Measurements from ENCODE around the gene ALPK1.
"Not testable (repeated sequence)": the region's sequence is repeated elsewhere in the genome, so short reads cannot be mapped to it uniquely, and the experiment has no call there.

The ALPK1 gene

DNA sequence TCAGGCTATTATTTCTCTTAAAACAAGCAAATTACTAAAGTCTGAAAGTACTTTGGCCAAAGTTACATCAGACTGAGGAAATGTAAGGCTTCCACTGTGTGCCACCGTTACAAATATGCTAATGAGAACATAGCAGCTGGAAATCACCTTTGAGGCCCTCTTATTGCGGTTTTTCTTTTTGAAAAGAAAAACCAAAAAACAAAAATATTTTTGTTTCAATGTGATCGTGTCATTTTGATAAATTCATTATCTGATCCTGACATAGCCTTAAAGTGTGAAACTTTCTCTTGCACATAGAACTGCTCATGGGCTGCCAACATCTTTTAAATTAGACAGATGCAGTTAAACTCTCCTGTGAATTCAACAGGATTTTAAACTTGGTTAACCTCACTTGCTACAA, 8.7 kb upstream of the ALPK1 start:
- H3K4me3 ChIP-seq (ENCODE audit: low read length) = no peak overlapping the region
- peaks cover 8% of the 10 kb centered on the region for H3K4me1 ChIP-seq (ENCODE audit: control insufficient read depth, insufficient read depth, low read length)
- H3K27me3 ChIP-seq (ENCODE audit: control insufficient read depth, insufficient read depth, low read length) = no peaks in the 10 kb centered on the region
- H3K36me3 ChIP-seq (ENCODE audit: control insufficient read depth, insufficient read depth, low read length) = no peaks in the 10 kb centered on the region
- H3K9me3 ChIP-seq (ENCODE audit: control insufficient read depth, low read length) = no peaks in the 10 kb centered on the region
- no peak overlapping the region for H3K9ac ChIP-seq (ENCODE audit: low read length)

DNA sequence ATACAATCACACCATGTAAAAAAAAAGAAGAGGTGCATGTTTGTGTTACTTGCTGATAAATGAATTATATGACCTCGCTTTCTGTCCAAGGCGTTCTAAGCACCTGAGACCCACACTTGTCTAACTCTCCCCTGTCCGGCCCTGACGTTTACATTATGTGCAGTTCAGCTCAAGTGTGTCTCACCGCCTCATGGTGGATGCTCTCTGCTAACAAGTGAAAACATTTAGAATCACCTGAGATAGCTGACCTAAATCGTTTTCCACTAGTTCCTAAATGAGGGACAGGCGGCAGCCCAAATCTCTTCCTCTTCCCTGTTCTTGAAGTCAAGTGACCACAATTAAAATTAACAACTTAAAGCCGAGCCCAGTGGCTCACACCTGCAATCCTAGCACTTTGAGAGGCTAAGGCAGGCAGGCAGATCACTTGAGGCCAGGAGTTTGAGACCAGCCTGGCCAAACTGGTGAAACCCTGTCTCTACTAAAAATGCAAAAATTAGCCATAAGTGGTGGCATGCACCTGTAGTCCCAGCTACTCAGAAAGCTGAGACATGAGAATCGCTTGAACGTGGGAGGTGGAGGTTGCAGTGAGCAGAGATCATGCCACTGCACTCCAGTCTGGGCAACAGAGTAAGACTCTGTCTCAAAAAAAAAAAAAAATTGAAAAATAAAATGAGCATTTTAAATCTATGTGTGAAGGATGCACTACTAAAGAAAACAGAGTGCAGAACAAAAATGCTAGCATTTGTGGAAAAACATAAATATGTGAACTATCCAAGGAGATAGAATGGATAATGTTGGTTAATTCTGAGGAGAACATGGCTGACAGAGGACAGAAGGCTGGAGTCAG, 7.5 kb upstream of the ALPK1 start:
- Histone ChIP-seq H3K4me3 (ENCODE audit: low read length) (no peak overlapping the region), H3K9me3 (ENCODE audit: control insufficient read depth, low read length) (no peaks in the 10 kb centered on the region), H3K27me3 (ENCODE audit: control insufficient read depth, insufficient read depth, low read length) (no peaks in the 10 kb centered on the region), H3K4me1 (ENCODE audit: control insufficient read depth, insufficient read depth, low read length) (no peaks in the 10 kb centered on the region), H3K36me3 (ENCODE audit: control insufficient read depth, insufficient read depth, low read length) (no peaks in the 10 kb centered on the region), H3K9ac (ENCODE audit: low read length) (no peak overlapping the region)

DNA sequence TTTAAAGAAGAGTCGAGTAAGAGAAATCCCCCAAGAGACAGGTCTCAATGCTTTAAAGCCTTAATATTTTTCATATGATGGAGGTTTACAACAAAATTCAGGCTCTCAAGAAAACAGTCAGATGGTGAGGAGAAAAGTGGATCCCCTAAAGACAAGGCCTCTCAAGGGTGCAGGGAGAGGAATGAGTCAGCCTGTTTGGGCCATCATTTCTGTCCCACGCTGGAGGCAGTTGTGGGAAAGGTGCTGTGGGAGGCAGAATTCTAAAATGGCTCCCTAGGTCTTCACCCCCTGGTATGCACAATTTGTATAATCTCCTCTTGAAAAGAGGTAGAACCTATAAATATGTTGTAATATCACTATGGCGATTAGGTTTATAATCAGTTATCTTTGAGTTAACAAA, 6.8 kb upstream of the ALPK1 start:
- Histone ChIP-seq H3K9me3 (ENCODE audit: control insufficient read depth, low read length) (no peaks in the 10 kb centered on the region), H3K27me3 (ENCODE audit: control insufficient read depth, insufficient read depth, low read length) (no peaks in the 10 kb centered on the region), H3K4me3 (ENCODE audit: low read length) (no peak overlapping the region), H3K36me3 (ENCODE audit: control insufficient read depth, insufficient read depth, low read length) (no peaks in the 10 kb centered on the region), H3K4me1 (ENCODE audit: control insufficient read depth, insufficient read depth, low read length) (no peaks in the 10 kb centered on the region), H3K9ac (ENCODE audit: low read length) (no peak overlapping the region)

DNA sequence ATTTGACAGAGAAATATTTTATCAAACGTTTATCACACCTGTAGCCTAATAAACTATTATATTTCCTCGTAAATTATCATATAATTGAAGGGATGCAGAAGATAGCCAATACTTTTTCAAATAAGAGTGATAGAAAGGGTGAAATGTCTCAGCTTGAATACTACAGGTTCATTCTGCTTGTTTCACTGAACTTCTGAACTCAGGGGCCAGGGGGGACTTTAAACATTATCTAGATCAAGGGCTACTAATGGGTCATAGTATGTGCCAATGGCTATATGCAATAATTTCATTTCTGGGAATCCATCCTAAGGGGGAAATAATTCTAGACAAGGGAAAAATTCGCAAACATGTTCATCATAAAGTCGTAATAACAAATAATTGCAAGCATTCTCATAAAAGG, 2.6 kb downstream of the ALPK1 start:
- Histone ChIP-seq H3K4me1 (ENCODE audit: control insufficient read depth, insufficient read depth, low read length) (no peaks in the 10 kb centered on the region), H3K9ac (ENCODE audit: low read length) (no peak overlapping the region), H3K36me3 (ENCODE audit: control insufficient read depth, insufficient read depth, low read length) (no peaks in the 10 kb centered on the region), H3K4me3 (ENCODE audit: low read length) (no peak overlapping the region), H3K27me3 (ENCODE audit: control insufficient read depth, insufficient read depth, low read length) (no peaks in the 10 kb centered on the region), H3K9me3 (ENCODE audit: control insufficient read depth, low read length) (no peaks in the 10 kb centered on the region)

DNA sequence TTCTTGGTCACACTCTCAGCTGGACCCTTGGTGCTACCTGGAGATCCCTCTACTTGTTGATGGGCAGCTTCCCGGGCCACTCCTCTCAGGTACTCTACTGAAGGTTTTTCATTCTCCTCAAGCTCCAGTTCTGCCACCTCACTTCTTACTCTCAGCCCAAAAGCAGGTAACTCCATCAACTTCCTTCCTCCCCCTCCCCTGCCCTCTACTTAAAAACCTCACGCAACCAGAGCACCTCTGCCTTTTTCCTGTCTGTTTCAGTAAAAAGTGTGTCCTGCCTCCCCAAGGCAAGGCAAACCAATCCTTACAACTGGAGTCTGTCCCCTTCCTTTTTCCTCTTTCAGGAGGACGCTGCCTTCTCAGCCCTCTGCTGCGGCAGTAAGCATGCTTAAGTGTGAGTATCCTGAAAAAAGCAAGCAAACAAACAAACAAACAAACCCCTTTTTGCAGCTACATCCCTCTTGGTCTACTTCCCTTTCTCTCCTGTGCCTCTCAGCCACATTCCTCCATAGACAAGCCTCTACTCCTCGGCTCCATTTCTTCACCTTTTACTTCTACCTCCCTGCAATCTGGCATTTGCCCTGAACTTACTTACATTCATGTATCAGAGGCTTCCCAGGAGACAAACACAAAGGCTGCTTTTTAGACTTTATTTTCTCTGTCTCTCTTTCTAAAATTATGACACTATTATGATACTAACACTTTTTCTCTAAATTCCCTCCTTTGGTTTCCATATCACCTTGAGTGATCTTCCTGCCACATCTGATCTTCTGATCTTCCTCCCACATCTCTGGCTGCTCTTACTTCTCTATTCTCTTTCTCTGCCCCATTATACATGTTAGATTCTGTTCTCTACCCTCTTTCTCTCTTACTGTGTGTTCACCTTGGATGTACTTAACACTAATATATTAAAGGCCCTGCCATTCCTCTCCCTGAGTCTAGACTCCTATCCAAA, 5.4 kb downstream of the ALPK1 start:
- Histone ChIP-seq H3K4me1 (ENCODE audit: control insufficient read depth, insufficient read depth, low read length) (no peaks in the 10 kb centered on the region), H3K4me3 (ENCODE audit: low read length) (no peak overlapping the region), H3K36me3 (ENCODE audit: control insufficient read depth, insufficient read depth, low read length) (no peaks in the 10 kb centered on the region), H3K27me3 (ENCODE audit: control insufficient read depth, insufficient read depth, low read length) (no peaks in the 10 kb centered on the region), H3K9me3 (ENCODE audit: control insufficient read depth, low read length) (no peaks in the 10 kb centered on the region), H3K9ac (ENCODE audit: low read length) (no peak overlapping the region)

DNA sequence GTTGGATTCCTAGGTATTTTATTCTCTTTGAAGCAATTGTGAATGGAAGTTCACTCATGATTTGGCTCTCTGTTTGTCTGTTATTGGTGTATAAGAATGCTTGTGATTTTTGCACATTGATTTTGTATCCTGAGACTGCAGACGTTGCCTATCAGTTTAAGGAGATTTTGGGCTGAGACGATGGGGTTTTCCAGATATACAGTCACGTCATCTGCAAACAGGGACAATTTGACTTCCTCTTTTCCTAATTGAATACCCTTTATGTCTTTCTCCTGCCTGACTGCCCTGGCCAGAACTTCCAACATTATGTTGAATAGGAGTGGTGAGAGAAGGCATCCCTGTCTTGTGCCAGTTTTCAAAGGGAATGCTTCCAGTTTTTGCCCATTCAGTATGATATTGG, 8.3 kb downstream of the ALPK1 start:
- not testable (repeated sequence) for H3K4me3 ChIP-seq (ENCODE audit: low read length); H3K9ac ChIP-seq (ENCODE audit: low read length); H3K4me1 ChIP-seq (ENCODE audit: control insufficient read depth, insufficient read depth, low read length); H3K9me3 ChIP-seq (ENCODE audit: control insufficient read depth, low read length); H3K36me3 ChIP-seq (ENCODE audit: control insufficient read depth, insufficient read depth, low read length); H3K27me3 ChIP-seq (ENCODE audit: control insufficient read depth, insufficient read depth, low read length)

DNA sequence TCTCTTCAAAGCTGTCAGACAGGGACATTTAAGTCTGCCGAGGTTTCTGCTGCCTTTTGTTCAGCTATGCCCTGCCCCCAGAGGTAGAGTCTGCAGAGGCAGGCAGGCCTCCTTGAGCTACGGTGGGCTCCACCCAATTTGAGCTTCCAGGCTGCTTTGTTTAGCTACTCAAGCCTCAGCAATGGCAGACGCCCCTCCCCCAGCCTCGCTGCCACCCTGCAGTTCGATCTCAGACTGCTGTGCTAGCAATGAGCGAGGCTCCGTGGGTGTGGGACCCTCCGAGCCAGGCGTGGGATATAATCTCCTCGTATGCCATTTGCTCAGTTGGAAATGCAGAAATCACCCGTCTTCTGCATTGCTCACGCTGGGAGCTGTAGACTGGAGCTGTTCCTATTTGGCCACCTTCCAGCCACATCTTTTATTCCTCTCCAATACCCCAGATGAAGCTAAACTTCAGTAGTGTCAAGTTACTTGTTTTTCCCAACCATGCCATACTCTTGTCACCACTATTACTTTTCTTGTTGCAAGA, 12.2 kb downstream of the ALPK1 start:
- not testable (repeated sequence) for H3K4me3 ChIP-seq (ENCODE audit: low read length); H3K4me1 ChIP-seq (ENCODE audit: control insufficient read depth, insufficient read depth, low read length); H3K9ac ChIP-seq (ENCODE audit: low read length)

DNA sequence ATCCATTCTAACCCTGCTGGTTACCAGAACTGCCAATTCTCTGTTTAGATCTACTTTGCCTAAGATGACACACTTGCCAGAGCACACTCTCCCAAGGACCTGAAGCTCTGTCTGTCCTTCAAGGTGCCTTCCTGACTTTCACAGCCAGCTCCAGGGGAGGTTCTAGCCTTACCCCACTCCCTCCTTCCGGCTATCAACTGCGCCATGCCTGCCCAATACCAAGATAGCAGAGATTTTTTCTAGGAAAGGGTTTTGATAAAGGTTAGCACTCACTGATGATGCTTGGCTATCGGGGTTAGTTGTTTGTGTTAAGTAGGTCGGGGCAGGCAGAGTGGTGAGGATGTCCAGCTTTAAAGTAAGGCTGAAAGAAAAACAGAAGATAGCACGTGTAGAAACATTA, 14.3 kb downstream of the ALPK1 start:
- Histone ChIP-seq H3K4me1 (ENCODE audit: control insufficient read depth, insufficient read depth, low read length) (no peaks in the 10 kb centered on the region), H3K27me3 (ENCODE audit: control insufficient read depth, insufficient read depth, low read length) (no peaks in the 10 kb centered on the region), H3K9me3 (ENCODE audit: control insufficient read depth, low read length) (no peaks in the 10 kb centered on the region), H3K9ac (ENCODE audit: low read length) (no peak overlapping the region), H3K36me3 (ENCODE audit: control insufficient read depth, insufficient read depth, low read length) (no peaks in the 10 kb centered on the region), H3K4me3 (ENCODE audit: low read length) (no peak overlapping the region)

More for the DNA sequence above, 12.2 kb downstream of the ALPK1 start:
- H3K27me3 ChIP-seq (ENCODE audit: control insufficient read depth, insufficient read depth, low read length); H3K9me3 ChIP-seq (ENCODE audit: control insufficient read depth, low read length); H3K36me3 ChIP-seq (ENCODE audit: control insufficient read depth, insufficient read depth, low read length): not testable (repeated sequence)

DNA sequence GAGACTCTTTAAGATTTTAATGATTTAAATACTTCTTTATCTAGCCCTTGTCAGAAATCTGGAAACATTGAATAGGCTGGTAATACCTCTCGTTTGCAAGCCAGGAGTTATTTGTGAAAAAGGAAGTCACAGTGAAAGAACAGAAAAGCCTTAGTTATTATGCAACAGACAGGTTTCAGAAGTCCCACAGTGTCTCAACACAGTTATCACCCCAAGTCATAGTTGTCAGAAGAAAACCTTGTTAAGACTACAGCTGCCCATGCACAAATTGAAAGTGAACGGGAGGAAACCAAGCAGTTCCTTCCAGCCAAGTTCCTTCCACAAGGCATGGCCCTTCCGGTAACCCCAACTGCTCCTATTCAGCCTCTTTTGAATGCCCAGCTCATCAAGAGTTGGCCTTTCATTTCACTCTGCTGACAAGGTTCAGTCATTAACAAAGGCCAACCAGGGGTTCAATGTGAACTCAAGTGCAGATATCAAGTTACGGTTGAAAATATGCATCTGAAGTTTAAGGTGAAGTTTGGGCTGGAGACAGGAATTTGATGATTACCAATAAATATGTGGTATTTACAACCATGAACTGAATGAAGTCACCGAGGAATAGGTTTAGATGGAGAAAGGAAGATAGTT, 15.6 kb downstream of the ALPK1 start:
- Histone ChIP-seq H3K36me3 (ENCODE audit: control insufficient read depth, insufficient read depth, low read length) (no peaks in the 10 kb centered on the region), H3K9me3 (ENCODE audit: control insufficient read depth, low read length) (no peaks in the 10 kb centered on the region), H3K9ac (ENCODE audit: low read length) (no peak overlapping the region), H3K27me3 (ENCODE audit: control insufficient read depth, insufficient read depth, low read length) (no peaks in the 10 kb centered on the region), H3K4me3 (ENCODE audit: low read length) (no peak overlapping the region), H3K4me1 (ENCODE audit: control insufficient read depth, insufficient read depth, low read length) (no peaks in the 10 kb centered on the region)

DNA sequence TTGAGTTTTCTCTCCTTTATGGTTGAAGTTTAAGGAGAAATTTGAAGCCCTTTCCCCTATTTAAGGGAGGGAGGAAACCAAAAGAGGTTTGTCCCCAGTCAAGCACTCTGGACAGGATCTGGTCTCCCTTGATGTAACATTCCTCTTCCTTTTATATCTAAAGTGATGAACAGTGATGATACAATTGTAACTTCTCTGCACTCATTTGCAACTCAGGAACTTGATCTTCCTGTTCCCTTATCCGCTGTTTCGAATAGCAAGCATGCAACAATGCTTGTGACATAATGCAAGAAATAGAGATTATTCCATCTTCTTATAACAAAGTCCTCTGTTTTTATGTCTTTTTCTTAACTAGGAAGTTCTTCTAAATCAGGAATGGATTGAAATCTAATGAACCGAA, 18.3 kb downstream of the ALPK1 start:
- no peaks in the 10 kb centered on the region for H3K4me1 ChIP-seq (ENCODE audit: control insufficient read depth, insufficient read depth, low read length)
- no peak overlapping the region for H3K9ac ChIP-seq (ENCODE audit: low read length)
- no peaks in the 10 kb centered on the region for H3K27me3 ChIP-seq (ENCODE audit: control insufficient read depth, insufficient read depth, low read length)
- no peaks in the 10 kb centered on the region for H3K36me3 ChIP-seq (ENCODE audit: control insufficient read depth, insufficient read depth, low read length)
- no peaks in the 10 kb centered on the region for H3K9me3 ChIP-seq (ENCODE audit: control insufficient read depth, low read length)
- H3K4me3 ChIP-seq (ENCODE audit: low read length) = no peak overlapping the region

DNA sequence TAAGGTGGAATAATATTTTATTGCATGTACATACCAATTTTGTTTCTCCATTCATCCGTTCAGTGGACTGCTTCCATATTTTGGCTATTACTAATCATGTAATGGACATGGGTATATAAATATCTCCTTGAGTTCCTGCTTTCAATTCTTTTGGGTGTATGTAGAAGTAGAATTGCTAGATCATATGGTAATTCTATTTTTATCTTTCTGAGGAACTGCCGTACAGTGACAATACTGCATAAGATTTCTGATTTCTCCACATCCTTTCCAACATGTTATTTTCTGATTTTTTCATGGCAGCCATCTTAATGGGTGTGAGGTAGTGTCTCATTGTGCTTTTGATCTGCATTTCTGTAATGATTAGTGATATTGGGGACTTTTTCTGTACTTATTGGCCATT, 19.2 kb downstream of the ALPK1 start:
- Histone ChIP-seq H3K27me3 (ENCODE audit: control insufficient read depth, insufficient read depth, low read length) (no peaks in the 10 kb centered on the region), H3K9me3 (ENCODE audit: control insufficient read depth, low read length) (no peaks in the 10 kb centered on the region), H3K9ac (ENCODE audit: low read length) (no peak overlapping the region), H3K36me3 (ENCODE audit: control insufficient read depth, insufficient read depth, low read length) (no peaks in the 10 kb centered on the region), H3K4me3 (ENCODE audit: low read length) (no peak overlapping the region), H3K4me1 (ENCODE audit: control insufficient read depth, insufficient read depth, low read length) (no peaks in the 10 kb centered on the region)

Data from mucosa of stomach (tissue), 1 donor.